GM18858 (cell line): ENCODE results near the gene ARHGDIA.
"Not testable (repeated sequence)": the region's sequence is repeated elsewhere in the genome, so short reads cannot be mapped to it uniquely, and the experiment has no call there.

Source experiments
- ATAC-seq: cut with Tn5 transposase; IDR thresholded peaks from one replicate; pipeline ENCODE4 v1.9.1; 2021; ENCODE audit not compliant: unreplicated experiment

Gene ARHGDIA

DNA sequence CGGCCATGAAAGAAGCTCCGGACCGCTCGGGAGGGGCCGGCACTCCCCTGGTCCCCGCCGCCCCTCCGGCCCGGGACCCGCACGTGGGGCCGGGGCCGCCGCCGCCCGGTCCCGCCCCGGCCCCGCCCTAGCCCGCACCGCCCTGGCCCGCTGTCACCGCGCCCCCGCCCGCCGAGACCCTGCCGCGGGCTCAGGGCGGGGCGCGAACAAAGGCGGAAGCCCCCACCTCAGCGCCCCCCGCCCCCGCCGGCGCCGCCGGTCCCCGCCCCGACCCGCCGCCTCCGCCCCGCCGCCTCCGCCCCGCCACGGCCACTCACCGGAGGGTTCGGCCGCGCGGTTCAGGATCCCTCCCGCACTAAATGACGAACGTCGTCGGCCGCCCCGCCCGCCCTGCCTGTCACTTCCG is at the start of gene ARHGDIA:
ARHGDIA (minus strand) TSS at position 357 of the 406 bp plus-strand sequence. CDS start 1,407 bp downstream, outside the sequence.
- ATAC-seq = no peak

GRCh38 chr17:81918832-81919545 is 47.9 kb upstream of the ARHGDIA start:
- ATAC-seq = no peak

DNA sequence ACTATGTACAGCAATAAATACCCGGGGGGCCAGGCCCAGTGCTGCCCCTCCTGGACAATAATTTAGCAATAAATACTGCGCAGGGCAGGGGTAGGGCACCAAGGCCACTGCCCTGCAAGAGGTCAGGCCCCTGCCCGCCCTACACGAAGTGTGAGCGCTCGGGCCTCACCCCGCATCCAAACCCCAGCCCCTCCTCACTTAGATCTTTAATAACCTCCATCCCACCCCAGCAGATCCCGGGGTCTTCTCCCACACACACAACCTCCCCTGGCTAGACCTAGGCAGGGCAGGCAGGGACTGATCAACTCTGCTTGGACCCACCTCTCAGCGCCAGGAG is 47.2 kb upstream of the ARHGDIA start:
- ATAC-seq = not testable (repeated sequence)

GRCh38 chr17:81917565-81918332 is 46.6 kb upstream of the ARHGDIA start, which contains the start of gene SIRT7:
TSS of gene SIRT7 (minus strand) at chr17:81918176. CDS start at chr17:81918131, 45 bp downstream.
- peak; percentile 61 for ATAC-seq

DNA sequence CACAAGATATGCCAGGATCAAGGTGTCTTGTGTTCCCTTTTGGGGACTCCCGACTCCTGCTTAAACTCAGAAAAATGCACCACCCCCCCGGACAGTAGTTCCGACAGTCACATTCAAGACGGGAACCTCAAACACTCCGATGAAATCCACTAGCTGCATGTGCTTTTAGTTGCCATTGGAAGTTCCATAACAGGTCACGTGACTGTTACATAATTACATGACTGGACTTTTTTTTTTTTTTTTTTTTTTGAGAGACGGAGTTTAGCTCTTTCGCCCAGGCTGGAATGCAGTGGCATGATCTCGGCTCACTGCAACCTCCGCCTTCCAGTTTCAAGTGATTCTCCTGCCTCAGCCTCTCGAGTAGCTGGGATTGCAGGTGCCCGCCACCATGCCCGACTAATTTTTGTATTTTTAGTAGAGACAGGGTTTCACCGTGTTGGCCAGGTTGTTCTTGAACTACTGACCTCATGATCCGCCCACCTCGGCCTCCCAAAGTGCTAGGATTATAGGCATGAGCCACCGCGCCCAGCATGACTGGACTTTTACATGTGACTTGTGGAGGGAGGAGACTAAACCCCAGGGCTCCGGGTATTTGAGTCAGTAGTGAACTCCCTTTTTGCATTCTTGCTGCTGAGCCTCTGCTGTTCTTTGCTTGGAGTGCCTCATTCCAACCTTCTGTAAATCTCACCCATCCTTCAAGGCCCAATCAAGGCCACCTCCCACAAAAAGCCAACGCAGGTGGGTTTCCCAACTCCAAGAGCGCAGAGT is 45.3 kb upstream of the ARHGDIA start:
- no peak for ATAC-seq

DNA sequence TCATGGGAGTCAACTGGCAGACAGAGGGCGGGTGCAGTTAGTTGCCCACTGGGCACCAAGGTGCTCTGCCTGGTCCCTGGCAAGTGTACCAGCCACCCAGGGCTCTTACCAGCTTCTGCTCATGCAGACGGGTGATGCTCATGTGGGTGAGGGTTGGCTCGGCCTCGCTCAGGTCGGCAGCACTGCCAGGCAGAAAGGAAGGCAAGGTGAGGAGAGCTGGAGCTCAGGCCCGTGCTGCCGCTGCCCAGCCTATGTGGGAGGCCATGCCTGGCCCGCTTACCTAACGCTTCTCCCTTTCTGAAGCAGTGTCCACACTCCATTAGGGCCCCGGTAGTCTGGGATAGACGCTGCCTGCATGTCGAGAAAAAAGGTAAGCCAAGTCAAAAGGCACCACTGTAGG is 44.2 kb upstream of the ARHGDIA start:
- no peak for ATAC-seq

DNA sequence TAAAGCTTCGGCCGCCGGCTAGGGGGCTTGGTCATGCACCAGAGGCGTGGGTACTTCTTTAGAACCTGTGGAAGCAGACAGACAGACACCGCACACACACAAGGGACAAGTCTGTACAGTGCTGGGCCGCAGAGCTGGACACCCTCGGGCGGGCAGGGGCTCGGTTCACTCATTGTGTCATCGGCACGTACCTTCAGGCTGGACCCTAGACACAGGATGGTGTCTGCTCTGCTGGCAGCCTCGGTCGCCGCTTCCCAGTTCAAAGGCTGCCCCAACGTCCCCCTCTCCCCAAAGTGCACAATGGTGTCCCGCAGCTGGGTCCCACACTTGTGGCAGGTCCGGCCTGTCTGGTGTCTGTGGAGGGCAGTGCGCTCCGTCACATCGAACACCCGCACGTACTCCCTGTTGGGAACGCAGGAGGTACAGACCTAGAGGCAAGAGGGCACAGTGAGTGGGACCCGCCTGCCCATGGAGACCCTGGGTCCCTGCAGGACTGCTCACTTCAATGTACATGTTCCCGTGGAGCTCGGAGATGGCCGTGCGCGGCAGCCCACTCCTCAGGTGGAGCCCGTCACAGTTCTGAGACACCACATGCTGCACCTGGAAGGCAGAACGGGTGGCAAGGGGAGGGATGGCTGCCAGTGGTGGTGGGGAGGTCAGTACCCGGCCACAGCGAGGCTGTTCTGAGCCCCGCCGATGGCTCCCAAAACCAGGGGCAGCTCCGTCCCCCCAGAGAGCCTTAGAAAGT is 43.1 kb upstream of the ARHGDIA start:
- no peak for ATAC-seq

DNA sequence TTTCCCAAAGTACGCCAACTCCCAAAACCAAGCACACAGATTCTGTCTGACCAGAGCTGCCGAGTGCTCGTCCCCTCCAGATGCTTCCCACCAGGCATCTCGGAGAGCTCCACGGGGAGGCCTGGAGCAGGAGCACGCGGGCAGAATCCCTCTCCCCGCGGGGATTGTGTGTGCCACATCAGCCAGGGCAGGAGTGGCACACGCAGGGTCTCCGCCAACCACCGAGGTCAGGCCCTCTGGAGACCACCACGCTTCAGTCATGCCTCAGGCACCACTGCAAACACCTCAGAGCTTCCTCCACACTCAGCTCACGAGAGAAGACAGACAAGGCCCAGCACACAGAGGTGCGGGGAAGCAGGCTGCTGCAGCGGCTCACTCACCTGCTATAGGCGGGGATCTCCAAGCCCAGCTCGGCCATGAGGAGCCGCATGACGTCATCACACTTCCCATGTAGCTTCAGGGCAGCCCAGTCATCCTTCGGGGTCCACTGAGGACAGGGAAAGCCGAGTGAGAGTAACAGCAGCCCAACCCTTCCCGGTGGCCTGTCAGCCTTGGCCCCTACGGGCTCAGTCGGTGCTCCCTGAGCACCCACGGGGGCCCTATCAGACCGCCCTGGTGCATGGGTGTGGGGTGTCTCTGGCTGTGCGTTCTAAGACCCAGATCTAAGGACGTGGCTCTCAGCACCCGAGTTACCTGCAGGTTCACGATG is 42.4 kb upstream of the ARHGDIA start:
- no peak for ATAC-seq

GRCh38 chr17:81912441-81913309 is 41.5 kb upstream of the ARHGDIA start:
- no peak for ATAC-seq

DNA sequence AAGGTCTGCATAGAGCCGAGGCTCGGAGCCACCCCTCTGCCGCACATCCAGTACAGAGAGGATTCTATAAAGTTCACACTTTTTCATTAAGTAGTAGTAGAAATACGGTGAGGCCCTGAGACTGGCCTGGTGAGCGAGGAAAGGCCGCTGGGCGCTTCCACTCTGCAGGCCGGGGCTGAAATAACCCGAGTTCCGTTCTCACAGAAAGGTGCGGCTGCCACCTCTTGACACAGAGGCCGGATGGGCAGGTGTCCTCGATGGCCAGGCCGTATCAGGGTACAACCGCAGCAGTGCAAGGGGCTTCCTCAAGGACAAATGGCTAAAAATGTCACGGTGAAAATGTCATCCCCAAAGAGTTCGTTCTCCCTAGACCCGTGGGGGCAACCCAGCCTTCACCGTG is 40.8 kb upstream of the ARHGDIA start:
- ATAC-seq = no peak

GRCh38 chr17:81911277-81911961 is 40.3 kb upstream of the ARHGDIA start, which contains the start of gene PCYT2:
TSS of gene PCYT2 (minus strand) at chr17:81911399. CDS start at chr17:81911355, 44 bp downstream.
- no peak for ATAC-seq

GRCh38 chr17:81910840-81911276 is 39.7 kb upstream of the ARHGDIA start:
- ATAC-seq = no peak

DNA sequence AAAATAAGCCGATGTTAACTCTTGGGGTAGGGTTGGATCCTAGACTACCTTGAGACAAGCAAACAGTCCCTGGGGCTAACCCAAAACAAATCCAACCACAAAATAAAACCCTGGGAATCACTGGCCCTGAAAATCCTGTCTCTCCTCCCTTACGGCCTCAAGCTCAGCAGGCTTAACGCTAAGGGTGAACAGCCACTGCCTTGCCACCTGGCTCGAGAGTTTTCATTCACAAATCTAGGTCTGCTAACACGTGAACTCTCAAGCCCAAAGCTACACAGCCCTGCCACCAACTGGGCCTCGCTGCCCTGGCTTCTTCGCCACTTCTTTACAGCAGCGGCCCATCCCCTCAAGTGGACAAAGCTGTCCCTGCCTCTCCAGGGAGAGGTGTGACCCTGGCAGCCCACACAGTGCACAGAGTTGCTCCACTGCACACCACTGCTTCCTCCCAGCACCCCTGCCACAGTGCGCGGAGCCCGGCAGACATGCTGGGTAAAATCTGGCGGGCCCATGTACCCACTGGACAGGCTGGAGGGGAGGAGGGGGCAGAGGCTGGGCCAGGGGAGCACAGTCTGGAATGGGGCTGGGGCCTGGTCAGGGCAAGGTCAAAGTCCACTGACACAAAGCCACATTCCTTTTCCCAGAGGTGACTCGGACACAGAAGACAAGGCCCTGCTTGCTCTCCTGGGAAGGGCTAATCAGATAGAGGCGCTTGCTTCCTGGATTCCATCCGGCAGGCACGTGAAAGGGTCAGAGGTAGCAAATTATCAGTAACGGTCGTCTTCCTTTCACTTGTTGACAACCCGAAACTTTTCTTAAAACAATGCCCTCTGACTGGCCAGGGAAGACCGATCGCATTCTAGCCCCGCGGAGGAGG is 39.1 kb upstream of the ARHGDIA start:
- no peak for ATAC-seq

- ATAC-seq = no peak
These were observed 38.1 kb upstream of the ARHGDIA start for GRCh38 chr17:81909231-81909630.

DNA sequence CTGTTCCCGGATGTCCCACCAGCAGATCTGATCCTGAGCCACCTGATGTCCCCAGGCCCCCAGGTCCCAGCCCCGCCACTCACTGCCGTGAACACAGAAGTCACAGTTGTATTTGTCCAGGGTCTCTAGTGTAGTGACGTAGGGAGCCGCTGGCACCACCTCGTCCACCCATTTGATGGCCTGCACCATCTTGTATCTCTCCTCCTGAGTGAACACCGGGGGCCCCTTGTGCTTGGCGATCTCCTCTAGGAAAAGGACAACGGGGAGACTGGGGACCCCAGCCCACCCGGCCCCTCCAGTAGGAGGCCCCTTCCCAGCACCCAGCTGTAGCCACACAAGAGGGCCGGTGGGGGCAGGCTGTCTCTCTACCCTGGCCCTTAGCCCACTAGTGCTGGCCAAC is 37.7 kb upstream of the ARHGDIA start:
- no peak for ATAC-seq

DNA sequence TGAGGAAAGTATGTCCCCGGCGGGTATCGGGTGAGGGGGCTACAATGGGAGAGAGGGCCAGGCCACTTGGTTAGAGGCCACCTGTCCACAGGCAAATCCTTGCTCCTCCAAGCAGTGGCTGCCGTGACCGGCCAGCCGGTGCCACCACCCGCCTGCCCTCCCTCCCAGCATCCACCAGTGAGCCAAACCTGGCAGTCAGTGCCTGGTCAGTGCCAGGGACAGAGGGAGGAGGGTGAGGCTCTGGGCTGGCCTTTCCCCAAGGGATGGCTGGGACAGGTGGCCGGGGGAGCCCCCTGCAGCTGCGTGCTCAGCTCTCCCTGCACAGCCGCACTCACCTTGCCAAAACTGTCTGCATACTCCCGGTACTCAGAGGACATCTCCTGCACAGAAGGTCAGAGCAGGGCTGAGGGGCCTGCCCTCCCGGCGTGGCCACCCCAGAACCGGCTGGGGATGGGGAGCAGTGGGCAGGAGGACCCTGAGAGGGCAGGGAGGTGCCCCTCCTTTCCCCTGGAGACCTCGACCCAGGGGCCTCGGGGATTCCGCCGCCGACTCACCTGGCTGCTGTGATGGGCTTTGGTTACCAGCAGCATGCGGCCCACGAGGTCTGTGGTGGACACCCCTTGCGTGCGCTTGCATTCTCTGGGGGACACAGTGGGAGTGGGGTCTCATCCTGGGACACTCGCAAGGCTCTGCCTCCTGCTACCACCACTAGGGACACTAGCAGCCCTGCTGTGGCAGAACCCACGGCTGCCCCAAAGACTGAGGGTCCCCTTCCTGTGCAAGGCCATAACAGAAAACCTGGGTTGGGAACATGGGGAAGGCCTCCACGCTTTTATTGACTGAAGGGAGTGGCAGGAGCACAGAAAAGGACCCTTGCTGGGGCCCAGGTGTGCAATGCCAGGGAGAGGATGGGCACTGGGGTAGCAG is 36.3 kb upstream of the ARHGDIA start:
- no peak for ATAC-seq
